Measurements from ENCODE around the gene PLXNA4. TPM values are rescaled to one million over a fixed set of nuclear protein-coding genes. Genes with fewer than 3 reads are reported as not detected.

The PLXNA4 gene
- total RNA-seq, 1 donor from 2014 or later: 21.7 TPM

GRCh38 chr7:132350741-132351140, 225.5 kb downstream of the PLXNA4 start:
- Mint-ChIP-seq H3K4me3 (no peak overlapping the region), H3K27me3 (ENCODE audit: low read depth) (peaks cover 7% of the 10 kb centered on the region), H3K9me3 (peaks cover 3% of the 10 kb centered on the region), H3K4me1 (peaks cover 40% of the 10 kb centered on the region), H3K36me3 (ENCODE audit: low read depth) (no peaks in the 10 kb centered on the region), H3K27ac (ENCODE audit: unreplicated experiment) (no peak overlapping the region)
- DNase-seq (ENCODE audit: low read depth, low spot score): no peak
- TF ChIP-seq CTCF (conservative IDR thresholded peaks at IDR 0.05): no peak

GRCh38 chr7:132349075-132349474, 227.2 kb downstream of the PLXNA4 start:
- Mint-ChIP-seq H3K4me1 (peaks cover 37% of the 10 kb centered on the region), H3K27me3 (ENCODE audit: low read depth) (peaks cover 4% of the 10 kb centered on the region), H3K4me3 (no peak overlapping the region), H3K9me3 (peaks cover 3% of the 10 kb centered on the region), H3K36me3 (ENCODE audit: low read depth) (no peaks in the 10 kb centered on the region), H3K27ac (ENCODE audit: unreplicated experiment) (no peak overlapping the region)
- DNase-seq (ENCODE audit: low read depth, low spot score): no peak
- TF ChIP-seq CTCF (conservative IDR thresholded peaks at IDR 0.05): no peak

DNA sequence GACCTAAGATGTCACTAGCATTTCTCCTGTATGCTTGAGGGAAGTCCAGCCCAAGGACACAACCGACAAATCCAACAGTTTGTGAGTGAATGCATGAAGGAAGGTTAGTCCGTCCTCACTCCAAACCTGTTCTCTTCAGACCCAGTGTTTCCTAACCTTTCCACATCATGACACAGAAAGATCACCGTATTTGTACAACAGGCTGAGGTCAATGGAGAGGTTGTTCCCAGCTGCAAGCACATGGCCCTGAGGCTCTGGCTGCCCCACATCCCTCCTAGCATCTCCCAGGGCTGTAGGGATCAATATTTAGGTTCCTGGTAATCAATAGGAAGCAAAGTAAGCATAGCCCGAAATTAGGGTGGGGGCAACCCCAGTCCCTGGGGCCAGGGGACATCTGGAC, 227.9 kb downstream of the PLXNA4 start:
- peaks cover 4% of the 10 kb centered on the region for H3K27me3 Mint-ChIP-seq (ENCODE audit: low read depth)
- peaks cover 3% of the 10 kb centered on the region for H3K9me3 Mint-ChIP-seq
- no peaks in the 10 kb centered on the region for H3K36me3 Mint-ChIP-seq (ENCODE audit: low read depth)
- DNase-seq (ENCODE audit: low read depth, low spot score): no peak
- H3K27ac Mint-ChIP-seq (ENCODE audit: unreplicated experiment): no peak overlapping the region
- H3K4me3 Mint-ChIP-seq: no peak overlapping the region
- TF ChIP-seq CTCF (conservative IDR thresholded peaks at IDR 0.05): no peak
- H3K4me1 Mint-ChIP-seq: peaks cover 34% of the 10 kb centered on the region

DNA sequence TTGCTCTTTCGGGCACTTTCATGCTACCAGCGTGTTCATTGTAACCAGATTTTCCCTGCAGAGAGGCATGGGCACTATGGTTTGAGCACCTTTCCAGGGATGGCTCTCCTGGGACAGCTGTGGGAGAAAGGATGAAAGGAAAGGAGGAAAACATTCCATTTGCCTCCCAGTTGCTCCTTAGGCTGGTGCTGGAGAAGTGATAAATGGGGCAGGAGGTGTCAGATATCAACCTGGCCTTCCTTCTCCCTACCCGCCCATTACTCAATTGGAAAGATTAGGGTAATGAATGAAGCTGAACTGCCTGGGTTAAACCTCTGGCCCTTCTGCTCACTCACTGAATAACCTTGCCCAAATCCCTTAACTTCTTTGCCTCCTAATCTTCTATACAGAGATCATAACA, 228.4 kb downstream of the PLXNA4 start:
- H3K9me3 Mint-ChIP-seq: peaks cover 3% of the 10 kb centered on the region

DNA sequence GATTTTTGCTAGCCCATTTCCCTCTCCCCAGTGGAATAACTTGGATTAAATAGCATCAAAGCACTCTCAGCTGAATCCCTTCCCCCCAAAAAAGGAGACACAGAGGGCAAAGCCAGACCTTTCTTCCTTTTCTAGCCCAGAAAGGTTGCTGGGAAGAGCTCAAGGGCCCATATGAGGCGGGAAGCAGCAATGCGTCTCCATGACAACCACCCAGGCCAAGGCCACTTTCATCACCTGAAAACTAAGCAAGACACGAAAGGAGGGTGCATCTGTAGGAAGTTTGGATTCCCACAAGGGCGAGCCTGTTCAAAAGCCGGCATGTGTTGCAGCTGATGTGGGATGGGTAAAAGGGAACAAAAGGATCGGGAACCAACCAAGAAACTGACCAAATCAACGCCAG, 229.1 kb downstream of the PLXNA4 start:
- H3K27ac Mint-ChIP-seq (ENCODE audit: unreplicated experiment): no peak overlapping the region
- H3K27me3 Mint-ChIP-seq (ENCODE audit: low read depth): no peaks in the 10 kb centered on the region
- no peak for DNase-seq (ENCODE audit: low read depth, low spot score)
- no peaks in the 10 kb centered on the region for H3K36me3 Mint-ChIP-seq (ENCODE audit: low read depth)
- H3K4me1 Mint-ChIP-seq: peaks cover 28% of the 10 kb centered on the region
- no peak for TF ChIP-seq CTCF (conservative IDR thresholded peaks at IDR 0.05)
- no peak overlapping the region for H3K4me3 Mint-ChIP-seq
- peaks cover 3% of the 10 kb centered on the region for H3K9me3 Mint-ChIP-seq

More for the DNA sequence above, 228.4 kb downstream of the PLXNA4 start:
- Mint-ChIP-seq H3K4me3 (no peak overlapping the region), H3K36me3 (ENCODE audit: low read depth) (no peaks in the 10 kb centered on the region), H3K27me3 (ENCODE audit: low read depth) (peaks cover 4% of the 10 kb centered on the region), H3K27ac (ENCODE audit: unreplicated experiment) (no peak overlapping the region), H3K4me1 (peaks cover 34% of the 10 kb centered on the region)
- no peak for TF ChIP-seq CTCF (conservative IDR thresholded peaks at IDR 0.05)
- DNase-seq (ENCODE audit: low read depth, low spot score): no peak
